Ascending aorta (tissue), 2 donors: ENCODE results near the gene SND1. TPM values are rescaled to one million over a fixed set of nuclear protein-coding genes. Genes with fewer than 3 reads are reported as not detected.

Source experiments
- DNase-seq, 2 donors: peaks; one replicate each; pipeline ENCODE4 v3.0.0-alpha.2; 2019; ENCODE audit warnings: low spot score in 2 of 2
- H3K27ac ChIP-seq, 2 donors: fragments of 200-600 bp; sonication (generic); one replicate each; pipeline ENCODE4 v1.5.1; 2016 to 2017; ENCODE audit warnings: mild to moderate bottlenecking in 1 of 2
- H3K27me3 ChIP-seq: fragments of 200-600 bp; sonication (generic); one replicate; pipeline ENCODE4 v1.5.1; 2017
- H3K36me3 ChIP-seq, 2 donors: fragments of 200-600 bp; sonication (generic); one replicate each; pipeline ENCODE4 v1.5.1; 2016
- H3K4me1 ChIP-seq, 2 donors: fragments of 200-600 bp; sonication (generic); one replicate each; pipeline ENCODE4 v1.5.1; 2016 to 2017; ENCODE audit warnings: mild to moderate bottlenecking in 1 of 2
- H3K4me3 ChIP-seq, 2 donors: fragments of 200-600 bp; sonication (generic); one replicate each; pipeline ENCODE4 v1.5.1; 2016 to 2017; ENCODE audit warnings: mild to moderate bottlenecking in 1 of 2
- H3K9me3 ChIP-seq, 2 donors: fragments of 200-600 bp; sonication (generic); one replicate each; pipeline ENCODE4 v1.5.1; 2016
- CTCF ChIP-seq, 3 experiments: fragments of 200-600 bp in 2 of 3; fragments of 450-650 bp in 1 of 3; sonication (generic) in 2 of 3; IDR thresholded peaks; one replicate each; pipeline ENCODE4 v1.5.1; 2016 to 2019; ENCODE audit warnings: antibody characterized with exemption in 3 of 3, mild to moderate bottlenecking in 1 of 3, moderate library complexity in 1 of 3
- intact Hi-C: fragments of 100-400 bp; cut with DNase I; formaldehyde crosslinking; loops from one replicate; pipeline ENCODE4 v1.15.1; 2023
- total RNA-seq: library from RNA; depleted of rRNA; stranded (reverse); fragments of >200 nt; gene quantifications from one replicate; pipeline ENCODE4 v1.1.0, GENCODE V29; 2016

SND1 gene
- total RNA-seq, 1 donor from 2014 or later: 93.8 TPM

DNA sequence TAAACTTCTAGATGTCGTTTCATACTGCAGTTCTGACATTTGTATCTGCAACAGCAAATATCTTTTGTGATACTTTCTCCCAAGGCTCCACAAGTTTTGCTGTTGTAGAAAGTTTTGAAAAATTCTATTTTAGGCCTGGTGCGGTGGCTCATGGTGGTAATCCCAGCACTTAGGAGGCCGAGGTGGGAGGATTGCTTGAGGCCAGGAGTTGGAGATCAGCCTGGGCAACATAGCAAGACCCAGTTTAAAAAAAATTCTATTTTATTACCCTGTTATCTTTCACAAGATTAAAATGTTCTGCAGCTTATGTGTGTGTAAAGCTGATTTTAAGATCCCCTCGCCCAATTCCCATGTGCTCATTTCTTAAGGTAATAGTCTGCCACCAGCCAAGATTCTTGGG lies 1.4 kb downstream of the SND1 start:
- intact Hi-C loops: loop anchor here (5.0 kb wide), 1 partner anchor 54 kb away; no protein-coding TSS in a partner anchor
- DNase-seq: no peak
- H3K4me3 ChIP-seq: peak overlapping the region; percentile 73 to 89
- no peaks in the 10 kb centered on the region for H3K9me3 ChIP-seq
- no peak overlapping the region for H3K27ac ChIP-seq
- H3K4me1 ChIP-seq: peaks cover 0 to 24% of the 10 kb centered on the region in 2 donors
- no peak for TF ChIP-seq CTCF (IDR thresholded peaks at IDR 0.05)
- no peaks in the 10 kb centered on the region for H3K36me3 ChIP-seq
- H3K27me3 ChIP-seq: no peaks in the 10 kb centered on the region

- peak overlapping the region in 1 of 2 donors; percentile 10 for H3K4me3 ChIP-seq
Observed at GRCh38 chr7:127654404-127655394, 2.7 kb downstream of the SND1 start.

DNA sequence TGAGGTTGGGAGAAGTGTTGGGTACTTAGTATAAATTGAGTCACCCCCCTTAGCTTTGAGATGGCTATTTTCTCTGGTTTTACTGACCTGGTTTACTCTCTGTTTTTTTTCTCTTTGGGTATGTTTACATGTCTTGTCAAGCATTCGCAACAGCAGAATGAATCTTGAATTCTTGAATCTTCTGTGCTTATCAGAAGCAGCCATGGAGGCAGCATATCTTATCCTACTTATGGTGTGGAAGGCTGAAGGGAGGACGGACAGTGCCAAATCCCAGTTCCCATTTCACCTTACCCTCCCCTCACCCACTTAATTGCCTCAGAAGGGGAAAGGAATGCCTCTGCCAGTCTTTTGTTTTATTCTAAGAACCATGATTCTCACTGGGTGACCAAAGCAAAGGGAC lies 3.7 kb downstream of the SND1 start:
- no peak for DNase-seq
- TF ChIP-seq CTCF (IDR thresholded peaks at IDR 0.05): no peak
- Histone ChIP-seq H3K27ac (no peak overlapping the region), H3K36me3 (no peaks in the 10 kb centered on the region), H3K4me1 (peaks cover 0 to 24% of the 10 kb centered on the region in 2 donors), H3K4me3 (no peak overlapping the region), H3K9me3 (no peaks in the 10 kb centered on the region), H3K27me3 (no peaks in the 10 kb centered on the region)
- intact Hi-C loops: loop anchor here (2.0 kb wide), 1 partner anchor 23 kb away; no protein-coding TSS in a partner anchor

More at GRCh38 chr7:127654404-127655394, 2.7 kb downstream of the SND1 start:
- H3K4me1 ChIP-seq: peaks cover 0 to 24% of the 10 kb centered on the region in 2 donors
- no peaks in the 10 kb centered on the region for H3K27me3 ChIP-seq
- H3K36me3 ChIP-seq: no peaks in the 10 kb centered on the region
- DNase-seq: no peak
- intact Hi-C loops: loop anchor here (2.0 to 5.0 kb wide), 2 partner anchors 22 to 53 kb away; no protein-coding TSS in a partner anchor
- no peaks in the 10 kb centered on the region for H3K9me3 ChIP-seq
- no peak for TF ChIP-seq CTCF (IDR thresholded peaks at IDR 0.05)
- H3K27ac ChIP-seq: no peak overlapping the region

DNA sequence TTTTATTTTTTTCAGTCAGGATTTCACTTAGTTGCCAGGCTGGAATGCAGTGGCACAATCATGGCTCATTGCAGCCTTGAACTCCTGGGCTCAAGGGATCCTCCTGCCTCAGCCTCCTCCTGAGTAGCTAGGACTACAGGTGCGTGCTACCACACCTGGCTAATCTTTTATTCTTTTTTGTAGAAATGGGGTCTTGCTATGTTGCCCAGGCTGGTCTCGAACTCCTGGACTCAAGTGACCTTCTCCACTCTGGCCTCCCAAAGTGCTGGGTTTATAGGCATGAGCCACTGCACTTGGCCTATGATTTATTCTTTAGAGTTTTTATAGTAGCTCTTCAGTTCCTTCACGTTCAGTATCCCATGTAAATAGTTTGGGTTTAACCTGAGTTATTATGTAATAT lies 5.5 kb downstream of the SND1 start:
- H3K9me3 ChIP-seq: no peaks in the 10 kb centered on the region
- H3K27ac ChIP-seq: no peak overlapping the region
- no peak overlapping the region for H3K4me3 ChIP-seq
- DNase-seq: no peak
- no peak for TF ChIP-seq CTCF (IDR thresholded peaks at IDR 0.05)
- intact Hi-C loops: no loop called here
- no peaks in the 10 kb centered on the region for H3K36me3 ChIP-seq
- peaks cover 0 to 24% of the 10 kb centered on the region in 2 donors for H3K4me1 ChIP-seq
- no peaks in the 10 kb centered on the region for H3K27me3 ChIP-seq

DNA sequence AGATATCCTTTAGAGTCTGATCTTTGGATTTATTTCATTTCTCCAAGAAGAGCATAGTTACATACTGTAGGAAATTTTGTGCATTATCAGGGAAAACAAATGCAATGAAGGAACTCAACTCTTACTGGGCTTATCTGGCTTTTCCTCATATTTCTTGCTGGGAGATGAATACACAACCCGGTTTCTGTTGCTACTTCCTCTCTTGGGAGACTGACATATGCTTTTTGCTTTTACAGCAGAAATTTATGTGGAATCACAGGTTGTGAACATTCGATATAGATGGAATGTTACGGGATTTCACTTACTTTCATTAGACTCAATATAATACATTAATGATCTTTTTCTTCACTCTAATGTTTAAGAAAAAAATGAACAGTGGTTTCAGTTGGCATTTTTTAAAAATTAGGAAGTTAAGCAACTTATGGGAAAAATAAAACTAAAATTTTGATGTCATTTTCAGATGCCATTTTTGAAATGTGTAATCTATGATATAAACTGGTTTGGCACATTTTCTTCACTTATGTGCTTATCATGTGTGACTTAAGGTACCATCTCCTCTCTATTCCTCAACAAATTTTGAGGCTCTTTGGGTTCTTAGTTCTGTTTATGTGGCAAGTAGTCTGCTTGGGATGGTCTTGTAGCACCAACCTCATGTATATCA lies 7.1 kb downstream of the SND1 start:
- intact Hi-C loops: no loop called here
- no peak for DNase-seq
- Histone ChIP-seq H3K4me3 (no peak overlapping the region), H3K36me3 (peaks cover 0 to 4% of the 10 kb centered on the region in 2 donors), H3K27ac (no peak overlapping the region), H3K4me1 (peaks cover 0 to 13% of the 10 kb centered on the region in 2 donors), H3K27me3 (no peaks in the 10 kb centered on the region), H3K9me3 (no peaks in the 10 kb centered on the region)
- TF ChIP-seq CTCF (IDR thresholded peaks at IDR 0.05): no peak
